HEK293T (cell line): ENCODE data around the gene EIF4G3.
"Not testable (repeated sequence)": the region's sequence is repeated elsewhere in the genome, so short reads cannot be mapped to it uniquely, and the experiment has no call there.

Experiments used
- CTCF ChIA-PET: fragments of 350-600 bp; formaldehyde crosslinking; extraction: SDS; loops from one replicate; lab custom pipeline; 2021; ENCODE audit warnings: antibody characterized with exemption, inconsistent platforms; lab: Yijun Ruan, JAX
- POLR2A ChIA-PET: fragments of 350-600 bp; formaldehyde crosslinking; extraction: SDS; loops from one replicate; lab custom pipeline; 2020; ENCODE audit warnings: antibody characterized with exemption, inconsistent platforms; lab: Yijun Ruan, JAX
- DNase-seq: peaks from one replicate; pipeline ENCODE4 v3.0.0; 2012; ENCODE audit warnings: mixed read lengths; ENCODE audit errors: extremely low spot score
- ARNT ChIP-seq: fragments of 450-650 bp; IDR thresholded peaks from 2 replicates; pipeline ENCODE4 v1.6.1; 2017; ENCODE audit warnings: mild to moderate bottlenecking
- BHLHE40 ChIP-seq: fragments of 450-650 bp; IDR thresholded peaks from 2 replicates; pipeline ENCODE4 v1.6.1; 2016; ENCODE audit warnings: mild to moderate bottlenecking, moderate library complexity, borderline replicate concordance
- CTBP1 ChIP-seq: fragments of 450-650 bp; IDR thresholded peaks from 2 replicates; pipeline ENCODE4 v1.6.1; 2016; ENCODE audit warnings: borderline replicate concordance
- ELF4 ChIP-seq: fragments of 450-650 bp; IDR thresholded peaks from 2 replicates; pipeline ENCODE4 v1.6.1; 2017; ENCODE audit warnings: antibody characterized with exemption
- FOXA1 ChIP-seq: fragments of 450-650 bp; IDR thresholded peaks from 2 replicates; pipeline ENCODE4 v1.6.1; 2016; ENCODE audit warnings: mild to moderate bottlenecking
- FOXK2 ChIP-seq: fragments of 450-650 bp; IDR thresholded peaks from 2 replicates; pipeline ENCODE4 v1.6.1; 2016; ENCODE audit warnings: mild to moderate bottlenecking
- FOXM1 ChIP-seq: fragments of 450-650 bp; IDR thresholded peaks from 2 replicates; pipeline ENCODE4 v1.6.1; 2017; ENCODE audit warnings: mild to moderate bottlenecking, borderline replicate concordance
- HDGF ChIP-seq: fragments of 450-650 bp; IDR thresholded peaks from 2 replicates; pipeline ENCODE4 v1.6.1; 2017; ENCODE audit warnings: antibody characterized with exemption, borderline replicate concordance
- L3MBTL2 ChIP-seq: fragments of 450-650 bp; conservative IDR thresholded peaks from 2 replicates; pipeline ENCODE4 v1.6.1; 2016; ENCODE audit warnings: mild to moderate bottlenecking
- LEF1 ChIP-seq: fragments of 450-650 bp; IDR thresholded peaks from 2 replicates; pipeline ENCODE4 v1.6.1; 2017; ENCODE audit warnings: mild to moderate bottlenecking, borderline replicate concordance
- NFRKB ChIP-seq: fragments of 450-650 bp; IDR thresholded peaks from 2 replicates; pipeline ENCODE4 v1.6.1; 2016; ENCODE audit warnings: mild to moderate bottlenecking, moderate library complexity
- SP1 ChIP-seq: fragments of 450-650 bp; IDR thresholded peaks from 2 replicates; pipeline ENCODE4 v1.6.1; 2017
- SUZ12 ChIP-seq: fragments of 450-650 bp; IDR thresholded peaks from 2 replicates; pipeline ENCODE4 v1.6.1; 2016; ENCODE audit warnings: mild to moderate bottlenecking
- TARDBP ChIP-seq: fragments of 450-650 bp; IDR thresholded peaks from 2 replicates; pipeline ENCODE4 v1.6.1; 2016
- ZNF384 ChIP-seq: fragments of 450-650 bp; IDR thresholded peaks from 2 replicates; pipeline ENCODE4 v1.6.1; 2016
- TF ChIP-seq, protein P1 (sequence below): fragments of 450-650 bp; IDR thresholded peaks from 2 replicates; pipeline ENCODE4 v1.6.1; 2016

The EIF4G3 gene

DNA sequence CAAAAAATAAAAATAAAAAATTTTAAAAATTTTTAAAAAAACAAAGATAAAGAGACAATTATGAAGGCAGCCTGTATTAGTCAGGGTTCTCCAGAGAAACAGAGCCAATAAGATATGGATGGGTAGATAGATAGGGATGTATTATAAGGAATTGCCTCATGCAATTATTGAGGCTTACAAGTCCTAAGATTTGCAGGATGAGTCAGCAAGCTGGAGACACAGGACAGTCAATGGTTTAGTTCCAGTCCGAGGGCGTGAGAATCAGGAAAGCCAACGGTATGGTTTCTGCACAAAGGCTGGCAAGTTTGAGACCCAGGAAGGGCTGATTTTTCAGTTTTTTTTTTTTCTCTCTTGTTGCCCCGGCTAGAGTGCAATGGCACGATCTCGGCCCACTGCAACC is 24.1 kb upstream of the EIF4G3 start:
- POLR2A ChIA-PET = no interaction called here
- TF ChIP-seq TARDBP (no peak), NFRKB (no peak), FOXM1 (no peak), FOXK2 (no peak), SUZ12 (no peak), ELF4 (no peak), HDGF (no peak), CTBP1 (no peak), FOXA1 (no peak), LEF1 (no peak), ZNF384 (no peak), SP1 (no peak), L3MBTL2 (no peak), ARNT (no peak), BHLHE40 (no peak)
- TF ChIP-seq, protein P1, sequence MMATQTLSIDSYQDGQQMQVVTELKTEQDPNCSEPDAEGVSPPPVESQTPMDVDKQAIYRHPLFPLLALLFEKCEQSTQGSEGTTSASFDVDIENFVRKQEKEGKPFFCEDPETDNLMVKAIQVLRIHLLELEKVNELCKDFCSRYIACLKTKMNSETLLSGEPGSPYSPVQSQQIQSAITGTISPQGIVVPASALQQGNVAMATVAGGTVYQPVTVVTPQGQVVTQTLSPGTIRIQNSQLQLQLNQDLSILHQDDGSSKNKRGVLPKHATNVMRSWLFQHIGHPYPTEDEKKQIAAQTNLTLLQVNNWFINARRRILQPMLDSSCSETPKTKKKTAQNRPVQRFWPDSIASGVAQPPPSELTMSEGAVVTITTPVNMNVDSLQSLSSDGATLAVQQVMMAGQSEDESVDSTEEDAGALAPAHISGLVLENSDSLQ = no peak
- CTCF ChIA-PET = no interaction called here
- no peak for DNase-seq

DNA sequence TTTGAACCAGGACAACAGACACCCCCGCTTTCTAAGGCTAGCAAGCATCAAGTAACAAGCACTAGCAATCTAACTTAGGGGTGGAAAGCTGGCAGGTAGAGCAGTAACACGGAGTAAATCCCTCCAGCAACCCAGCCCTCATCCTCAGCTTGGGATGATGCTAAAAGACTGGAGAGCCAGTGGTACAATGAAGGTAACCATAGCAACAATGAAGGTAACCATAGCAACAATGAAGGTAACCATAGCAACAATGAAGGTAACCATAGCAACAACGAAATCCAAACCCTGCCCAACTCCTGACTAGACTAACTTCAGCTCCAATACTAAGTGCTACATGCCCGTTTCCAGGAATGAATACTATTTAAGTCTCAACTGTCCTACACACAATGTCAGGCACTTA is 22.2 kb upstream of the EIF4G3 start:
- TF ChIP-seq LEF1 (no peak), SUZ12 (no peak), ZNF384 (no peak), CTBP1 (no peak), HDGF (no peak), L3MBTL2 (no peak), TARDBP (no peak), FOXA1 (no peak), NFRKB (no peak), BHLHE40 (no peak), FOXM1 (no peak), FOXK2 (no peak), ELF4 (no peak)
- CTCF ChIA-PET = no interaction called here
- POLR2A ChIA-PET = no interaction called here
- no peak for DNase-seq

DNA sequence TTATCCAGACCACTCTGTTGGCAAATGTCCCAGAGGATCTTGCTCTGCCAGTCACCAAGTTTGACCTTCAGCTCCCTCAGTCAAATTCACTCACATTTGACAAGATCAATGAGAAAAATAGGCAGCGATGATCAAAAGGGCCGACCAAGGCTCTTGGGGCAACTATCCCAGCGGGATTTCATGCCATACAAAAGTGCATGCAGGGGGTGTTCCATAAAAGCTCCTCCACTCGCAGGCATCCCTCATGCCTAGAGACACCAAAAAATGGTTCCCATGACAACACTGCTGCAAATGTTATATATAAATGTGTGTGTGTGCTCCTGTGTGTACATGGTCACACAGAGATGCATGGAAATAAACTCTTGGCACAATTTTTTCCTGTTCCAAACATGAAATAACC is 16.2 kb upstream of the EIF4G3 start:
- CTCF ChIA-PET = interaction anchor here (0.7 to 0.9 kb wide), 2 partner anchors 9 to 145 kb away, joined by 3 read pairs; no protein-coding TSS in a partner anchor
- DNase-seq = no peak
- TF ChIP-seq SP1 (no peak), L3MBTL2 (no peak), ELF4 (no peak), FOXA1 (no peak), FOXK2 (no peak), ZNF384 (no peak)
- POLR2A ChIA-PET = no interaction called here

DNA sequence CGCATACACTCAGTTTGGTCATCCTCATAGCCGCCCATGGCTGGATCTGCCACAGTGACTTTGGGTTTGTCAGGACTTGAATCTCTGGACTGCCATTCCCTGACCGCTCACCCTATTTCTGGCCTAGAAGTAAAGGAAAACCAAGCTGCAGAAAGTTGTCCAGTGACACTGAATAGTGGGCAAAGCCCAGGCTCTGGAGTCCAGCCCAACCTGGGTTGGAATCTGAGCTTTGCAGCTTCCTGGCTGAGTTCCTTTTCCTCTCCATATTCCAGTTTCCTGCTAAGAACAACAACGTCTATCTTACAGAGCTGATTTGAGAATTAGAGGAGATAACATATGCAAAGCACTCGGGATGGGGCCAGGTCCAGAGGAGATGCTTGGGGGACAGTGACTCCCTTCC is 15.6 kb upstream of the EIF4G3 start:
- ChIA-PET POLR2A (no interaction called here), CTCF (interaction anchor here (0.7 to 0.9 kb wide), 2 partner anchors 8 to 144 kb away, joined by 3 read pairs; no protein-coding TSS in a partner anchor)
- TF ChIP-seq ELF4 (no peak), FOXM1 (no peak)
- no peak for DNase-seq

DNA sequence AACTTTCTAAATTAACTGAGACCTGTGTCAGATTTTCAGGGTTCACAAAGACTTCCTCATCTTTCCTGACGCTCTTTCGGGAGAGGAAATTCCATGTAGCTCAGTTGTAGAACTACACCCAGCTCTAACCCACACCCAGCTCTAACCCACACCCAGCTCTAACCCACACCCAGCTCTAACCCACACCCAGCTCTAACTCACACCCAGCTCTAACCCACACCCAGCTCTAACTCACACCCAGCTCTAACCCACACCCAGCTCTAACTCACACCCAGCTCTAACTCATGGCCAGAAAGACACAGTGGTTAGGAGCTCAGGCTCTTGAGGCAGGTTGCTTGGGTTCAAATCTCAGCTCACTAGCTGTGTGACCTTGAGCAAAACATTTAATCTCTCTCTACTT is 14.1 kb upstream of the EIF4G3 start:
- CTCF ChIA-PET = interaction anchor here (0.6 to 1.2 kb wide), 4 partner anchors 13 to 345 kb away, joined by 3 to 7 read pairs (median 5); no protein-coding TSS in a partner anchor
- DNase-seq, POLR2A ChIA-PET: not testable (repeated sequence)

DNA sequence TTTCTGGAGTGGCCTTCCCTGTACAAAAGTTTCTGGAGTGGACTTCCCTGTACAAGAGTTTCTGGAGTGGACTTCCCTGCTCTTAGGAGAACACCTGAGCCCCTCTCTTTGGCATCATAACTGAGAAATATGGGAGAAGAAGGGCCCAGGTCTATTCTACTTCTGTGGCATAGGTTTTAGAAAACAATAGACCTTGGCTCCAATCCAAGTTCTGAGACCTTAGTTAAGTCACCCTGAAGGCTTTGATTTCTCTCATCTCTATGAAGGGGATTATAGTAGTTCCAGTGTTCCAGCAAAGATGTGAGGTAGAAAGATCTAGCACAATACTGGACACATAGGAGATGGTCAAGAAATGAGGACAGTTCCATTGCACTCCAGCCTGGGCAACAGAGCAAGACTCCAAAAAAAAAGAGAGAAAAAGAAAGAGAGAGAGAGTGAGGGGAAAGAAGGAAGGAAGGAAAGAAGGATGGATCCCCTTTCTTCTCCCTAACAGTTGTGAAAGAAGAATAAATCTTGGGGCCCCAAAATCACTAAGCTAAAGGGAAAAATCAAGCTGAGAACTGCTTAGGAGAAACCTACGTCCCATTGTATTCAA is 13.3 kb upstream of the EIF4G3 start:
- DNase-seq = no peak
- TF ChIP-seq TARDBP = no peak
- no peak for TF ChIP-seq ELF4
- no peak for TF ChIP-seq FOXK2
- no peak for TF ChIP-seq BHLHE40
- TF ChIP-seq, protein P1 = no peak
- no peak for TF ChIP-seq SUZ12
- no peak for TF ChIP-seq CTBP1
- no peak for TF ChIP-seq SP1
- TF ChIP-seq HDGF = no peak
- TF ChIP-seq L3MBTL2 = no peak
- TF ChIP-seq NFRKB = no peak
- TF ChIP-seq FOXA1 = no peak
- TF ChIP-seq ZNF384 = no peak
- TF ChIP-seq FOXM1 = no peak
- no peak for TF ChIP-seq ARNT
- TF ChIP-seq LEF1 = no peak
- POLR2A ChIA-PET = no interaction called here
- CTCF ChIA-PET = interaction anchor here (0.7 to 1.2 kb wide), 2 partner anchors 12 to 131 kb away, joined by 3 to 7 read pairs; no protein-coding TSS in a partner anchor

DNA sequence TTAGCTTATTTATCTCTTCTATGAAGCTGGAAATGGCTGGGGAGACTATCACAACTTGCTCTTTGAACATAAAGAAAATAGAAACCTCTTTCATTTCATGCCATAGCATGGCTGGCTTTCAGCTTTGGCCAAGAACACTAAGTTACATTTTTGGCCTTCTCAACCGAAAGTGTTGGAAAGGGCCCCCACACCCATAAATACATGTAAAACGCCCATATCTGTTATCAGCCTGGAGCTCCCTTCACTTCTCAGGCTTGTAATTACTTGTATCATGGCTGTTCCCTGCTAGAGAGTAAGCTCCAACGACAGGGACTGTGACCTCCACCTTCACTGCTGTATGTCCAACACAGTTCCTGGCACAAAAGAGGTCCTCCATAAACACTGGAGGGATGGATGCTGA is 12.7 kb upstream of the EIF4G3 start:
- no peak for TF ChIP-seq ELF4
- no peak for TF ChIP-seq CTBP1
- ChIA-PET POLR2A (no interaction called here), CTCF (no interaction called here)
- no peak for DNase-seq
